Tibial artery (tissue), 4 donors: ENCODE results near the gene TBC1D7.

Experiments
- DNase-seq, 2 donors: peaks; one replicate each; pipeline ENCODE4 v3.0.0-alpha.2; 2019
- H3K27ac ChIP-seq, 2 donors: fragments of 200-600 bp; sonication (generic) in 1 of 2; 1 replicate in 1 of 2; 2 replicates in 1 of 2; pipeline ENCODE4 v1.5.1; 2018 to 2019; ENCODE audit warnings: mild to moderate bottlenecking in 1 of 2
- H3K27me3 ChIP-seq, 2 donors: fragments of 200-600 bp; sonication (generic) in 1 of 2; one replicate each; pipeline versions ENCODE4 v1.5.1 to v1.6.0; 2016 to 2019
- H3K36me3 ChIP-seq, 3 donors: fragments of 200-600 bp; sonication (generic) in 2 of 3; one replicate each; pipeline ENCODE4 v1.5.1; 2016 to 2019; ENCODE audit warnings: mild to moderate bottlenecking in 2 of 3
- H3K4me1 ChIP-seq, 4 donors: fragments of 200-600 bp; sonication (generic) in 2 of 4; 1 replicate in 3 of 4; 2 replicates in 1 of 4; pipeline ENCODE4 v1.5.1; 2016 to 2019
- H3K4me3 ChIP-seq, 2 donors: fragments of 200-600 bp; sonication (generic) in 1 of 2; 1 replicate in 1 of 2; 2 replicates in 1 of 2; pipeline ENCODE4 v1.5.1; 2018 to 2019; ENCODE audit warnings: mild to moderate bottlenecking in 2 of 2
- H3K9me3 ChIP-seq, 3 donors: fragments of 200-600 bp; sonication (generic) in 1 of 3; one replicate each; pipeline ENCODE4 v1.5.1; 2016 to 2019
- intact Hi-C: fragments of 100-400 bp; cut with DNase I; formaldehyde crosslinking; loops from one replicate; pipeline ENCODE4 v1.15.0; 2023; ENCODE audit warnings: low total_unique reads
- TF ChIP-seq, protein P1 (sequence below), 2 experiments: fragments of 200-600 bp in 1 of 2; fragments of 450-650 bp in 1 of 2; IDR thresholded peaks; one replicate each; pipeline ENCODE4 v1.5.1; 2017 to 2019; ENCODE audit warnings: antibody characterized with exemption in 2 of 2, mild to moderate bottlenecking in 1 of 2, moderate library complexity in 1 of 2

The TBC1D7 gene

DNA sequence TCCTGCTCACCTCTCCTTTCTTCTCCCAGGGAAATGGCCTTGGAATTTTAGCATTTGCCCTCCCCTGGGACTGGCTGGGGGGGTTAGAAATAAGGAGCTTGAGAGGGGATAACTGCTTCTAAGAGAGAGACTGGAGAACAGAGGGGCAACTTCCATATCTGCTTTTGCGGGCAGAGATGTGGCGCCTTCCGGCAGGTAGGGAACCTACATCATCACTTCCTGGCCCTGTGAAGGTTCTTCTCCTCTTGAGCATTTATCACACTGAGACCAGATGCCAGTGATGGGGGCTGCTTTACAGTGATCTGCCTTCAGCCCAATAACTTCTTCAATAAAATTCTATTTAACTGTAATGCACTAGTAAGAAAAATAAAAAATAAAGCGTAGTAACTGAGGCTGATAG is 48.1 kb downstream of the TBC1D7 start:
- no peaks in the 10 kb centered on the region for H3K9me3 ChIP-seq
- DNase-seq = no peak
- H3K4me1 ChIP-seq = no peaks in the 10 kb centered on the region
- intact Hi-C loops = no loop called here
- H3K27ac ChIP-seq = no peak overlapping the region
- no peaks in the 10 kb centered on the region for H3K27me3 ChIP-seq
- H3K4me3 ChIP-seq = no peak overlapping the region
- TF ChIP-seq, protein P1, sequence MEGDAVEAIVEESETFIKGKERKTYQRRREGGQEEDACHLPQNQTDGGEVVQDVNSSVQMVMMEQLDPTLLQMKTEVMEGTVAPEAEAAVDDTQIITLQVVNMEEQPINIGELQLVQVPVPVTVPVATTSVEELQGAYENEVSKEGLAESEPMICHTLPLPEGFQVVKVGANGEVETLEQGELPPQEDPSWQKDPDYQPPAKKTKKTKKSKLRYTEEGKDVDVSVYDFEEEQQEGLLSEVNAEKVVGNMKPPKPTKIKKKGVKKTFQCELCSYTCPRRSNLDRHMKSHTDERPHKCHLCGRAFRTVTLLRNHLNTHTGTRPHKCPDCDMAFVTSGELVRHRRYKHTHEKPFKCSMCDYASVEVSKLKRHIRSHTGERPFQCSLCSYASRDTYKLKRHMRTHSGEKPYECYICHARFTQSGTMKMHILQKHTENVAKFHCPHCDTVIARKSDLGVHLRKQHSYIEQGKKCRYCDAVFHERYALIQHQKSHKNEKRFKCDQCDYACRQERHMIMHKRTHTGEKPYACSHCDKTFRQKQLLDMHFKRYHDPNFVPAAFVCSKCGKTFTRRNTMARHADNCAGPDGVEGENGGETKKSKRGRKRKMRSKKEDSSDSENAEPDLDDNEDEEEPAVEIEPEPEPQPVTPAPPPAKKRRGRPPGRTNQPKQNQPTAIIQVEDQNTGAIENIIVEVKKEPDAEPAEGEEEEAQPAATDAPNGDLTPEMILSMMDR (IDR thresholded peaks at IDR 0.05) = no peak
- peaks cover 63 to 73% (median 64%) of the 10 kb centered on the region in 3 donors for H3K36me3 ChIP-seq

- no peak for DNase-seq
- TF ChIP-seq, protein P1 (IDR thresholded peaks at IDR 0.05) = no peak
- Histone ChIP-seq H3K4me3 (no peak overlapping the region), H3K36me3 (peaks cover 54 to 70% (median 60%) of the 10 kb centered on the region in 3 donors), H3K27ac (no peak overlapping the region), H3K9me3 (no peaks in the 10 kb centered on the region), H3K4me1 (no peaks in the 10 kb centered on the region), H3K27me3 (no peaks in the 10 kb centered on the region)
- intact Hi-C loops = no loop called here
Measured at GRCh38 chr6:13278991-13279390, 49.3 kb downstream of the TBC1D7 start.

DNA sequence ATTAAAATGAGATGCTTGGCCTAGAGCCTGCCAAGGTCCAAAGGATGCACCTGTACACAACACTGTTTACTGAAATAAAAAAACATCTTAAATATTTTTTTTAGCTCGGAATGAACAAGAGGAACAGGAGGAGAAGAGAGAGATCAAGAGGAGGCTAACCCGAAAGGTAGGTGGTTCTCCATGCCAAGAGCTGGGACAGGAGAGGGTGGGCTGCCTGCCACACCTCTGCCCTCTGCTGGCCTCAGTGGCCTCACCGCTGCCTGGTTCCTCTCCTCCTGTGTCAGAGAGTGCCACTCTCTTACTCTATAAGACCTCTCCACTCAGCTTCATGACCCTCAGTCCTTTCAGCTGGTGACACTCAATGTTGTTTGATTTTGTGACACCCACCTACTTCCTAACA is 50.2 kb downstream of the TBC1D7 start:
- H3K4me1 ChIP-seq = no peaks in the 10 kb centered on the region
- H3K4me3 ChIP-seq = no peak overlapping the region
- intact Hi-C loops = no loop called here
- no peaks in the 10 kb centered on the region for H3K9me3 ChIP-seq
- H3K36me3 ChIP-seq = peaks cover 50 to 70% (median 60%) of the 10 kb centered on the region in 3 donors
- TF ChIP-seq, protein P1 (IDR thresholded peaks at IDR 0.05) = no peak
- no peak overlapping the region for H3K27ac ChIP-seq
- no peaks in the 10 kb centered on the region for H3K27me3 ChIP-seq
- DNase-seq = no peak

DNA sequence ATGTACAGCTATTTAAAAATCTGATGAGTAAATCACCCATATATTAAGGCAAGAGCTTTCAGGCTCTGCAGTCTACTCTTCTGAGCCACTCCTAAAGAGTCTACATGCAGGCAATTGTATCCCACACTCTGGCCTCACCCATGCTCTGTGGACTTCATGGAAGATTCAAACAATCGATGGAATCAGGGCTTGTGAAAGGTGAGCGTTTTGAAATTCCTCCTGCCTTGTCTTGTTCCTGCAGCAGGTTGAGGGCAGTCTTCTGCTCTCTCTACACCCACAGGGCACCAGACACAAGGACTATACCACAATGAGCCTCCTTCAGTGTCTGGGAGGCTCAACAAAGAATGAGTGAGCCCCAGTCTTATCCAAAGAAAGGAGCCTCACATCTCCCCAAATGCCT is 51.1 kb downstream of the TBC1D7 start:
- H3K4me1 ChIP-seq = no peaks in the 10 kb centered on the region
- H3K4me3 ChIP-seq = no peak overlapping the region
- DNase-seq = no peak
- no peaks in the 10 kb centered on the region for H3K9me3 ChIP-seq
- intact Hi-C loops = no loop called here
- TF ChIP-seq, protein P1 (IDR thresholded peaks at IDR 0.05) = no peak
- H3K27me3 ChIP-seq = no peaks in the 10 kb centered on the region
- H3K36me3 ChIP-seq = peaks cover 52 to 75% (median 59%) of the 10 kb centered on the region in 3 donors
- no peak overlapping the region for H3K27ac ChIP-seq

DNA sequence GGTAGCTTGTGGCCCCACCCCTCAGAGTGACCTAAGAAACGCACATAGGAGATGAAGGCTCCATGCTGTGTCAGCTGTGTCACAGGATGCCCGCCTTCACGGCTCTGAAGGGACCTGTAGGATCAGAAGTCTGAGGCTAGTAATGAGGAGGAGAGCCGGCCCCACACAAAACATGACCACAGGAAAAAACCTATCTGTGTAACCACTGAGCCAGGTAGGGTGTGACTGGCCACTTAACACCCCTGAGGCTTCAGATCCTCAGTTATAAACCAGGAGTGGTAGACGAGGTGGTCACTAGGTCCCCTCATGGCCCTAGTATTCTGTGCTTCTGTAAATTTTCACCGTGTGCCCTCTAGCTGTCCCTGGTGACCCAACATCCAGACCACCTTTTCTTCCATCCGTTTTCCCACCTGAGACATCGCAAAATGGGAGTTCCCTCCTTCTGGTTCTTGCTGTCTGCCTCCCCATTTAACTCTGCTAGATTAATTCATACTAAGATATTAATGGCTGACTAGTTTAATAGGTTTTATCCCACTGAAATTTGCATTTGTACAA is 52.8 kb downstream of the TBC1D7 start:
- TF ChIP-seq, protein P1 (IDR thresholded peaks at IDR 0.05) = no peak
- no peak for DNase-seq
- intact Hi-C loops = no loop called here
- Histone ChIP-seq H3K27ac (no peak overlapping the region), H3K27me3 (no peaks in the 10 kb centered on the region), H3K36me3 (peaks cover 43 to 64% (median 45%) of the 10 kb centered on the region in 3 donors), H3K9me3 (no peaks in the 10 kb centered on the region), H3K4me3 (no peak overlapping the region), H3K4me1 (peaks cover 0 to 2% (median 0%) of the 10 kb centered on the region in 4 donors)
